ENCODE results near the gene CCT4. TPM values are rescaled to one million over a fixed set of nuclear protein-coding genes. Genes with fewer than 3 reads are reported as not detected.
"Not testable (repeated sequence)": the region's sequence is repeated elsewhere in the genome, so short reads cannot be mapped to it uniquely, and the experiment has no call there.

The CCT4 gene
- total RNA-seq, 1 experiment from 2014 or later = 316 TPM

DNA sequence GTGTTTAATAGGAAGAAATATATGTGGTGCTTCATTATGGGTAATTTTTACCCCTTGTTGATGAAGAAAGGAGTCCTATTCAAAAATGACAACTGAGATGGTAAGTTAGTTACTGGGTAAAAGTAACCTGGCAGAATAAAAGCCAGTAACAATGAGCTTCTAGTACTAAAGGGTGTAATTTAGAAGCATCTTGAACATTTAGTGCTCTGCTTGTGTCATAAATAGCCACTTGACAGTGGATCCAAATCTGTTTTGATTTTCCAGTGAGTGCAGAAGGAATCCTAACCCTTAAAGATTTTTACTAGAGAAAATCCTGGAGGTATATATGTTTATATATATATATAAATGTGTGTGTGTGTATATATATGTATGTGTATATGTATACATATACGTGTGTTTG is 32.1 kb upstream of the CCT4 start:
- POLR2A ChIA-PET = no interaction called here
- intact Hi-C loops (cut with micrococcal nuclease) = no loop called here
- Histone ChIP-seq H3K4me2 (ENCODE audit: low read length) (no peak overlapping the region), H3K4me3 (replicated peaks in 1 of 2; ENCODE audit: low read depth in 1 of 2, low read length in 2 of 2) (no peak overlapping the region), H3K9me2 (ENCODE audit: insufficient read depth) (no peaks in the 10 kb centered on the region), H3K9ac (ENCODE audit: low read length) (no peak overlapping the region), H3K27ac (ENCODE audit: low read depth, low read length) (no peak overlapping the region), H3K79me2 (ENCODE audit: insufficient read depth, low read length) (no peaks in the 10 kb centered on the region), H3K27me3 (ENCODE audit: insufficient read depth, low read length) (no peaks in the 10 kb centered on the region), H2AFZ (ENCODE audit: low read depth, low read length, poor library complexity, severe bottlenecking) (no peak overlapping the region), H3K36me3 (ENCODE audit: control insufficient read depth in 1 of 2, insufficient read depth in 2 of 2, low read length in 2 of 2) (no peaks in the 10 kb centered on the region), H3K4me1 (ENCODE audit: control insufficient read depth in 1 of 2, insufficient read depth in 2 of 2, low read length in 2 of 2) (no peaks in the 10 kb centered on the region), H4K20me1 (ENCODE audit: insufficient read depth) (no peaks in the 10 kb centered on the region), H3K9me3 (ENCODE audit: control insufficient read depth in 1 of 2, insufficient read depth in 1 of 2, low read depth in 1 of 2, low read length in 2 of 2) (no peaks in the 10 kb centered on the region)
- BruUV-seq (replicated peaks) = no TSS peak
- ATAC-seq = no peak
- RAD21 ChIA-PET (ENCODE audit: low non-redundant PET in 1 of 2, low total read pairs in 2 of 2, uncharacterized antibody in 2 of 2, unreplicated experiment in 2 of 2) = no interaction called here
- DNase-seq (ENCODE audit: low read depth, low spot score) = no peak
- TF ChIP-seq CEBPB (IDR thresholded peaks at IDR 0.05; ENCODE audit: low read depth) (no peak), FOSL1 (IDR thresholded peaks at IDR 0.05; ENCODE audit: low read depth) (no peak), EGR1 (IDR thresholded peaks at IDR 0.05; ENCODE audit: low read depth) (no peak), CBX3 (IDR thresholded peaks at IDR 0.05; ENCODE audit: low read depth) (no peak), TCF7L2 (IDR thresholded peaks at IDR 0.05; ENCODE audit: borderline replicate concordance, extremely low read depth, insufficient read depth, insufficient read length) (no peak), SP1 (IDR thresholded peaks at IDR 0.05; ENCODE audit: low read depth) (no peak), SIN3A (IDR thresholded peaks at IDR 0.05; ENCODE audit: low read depth) (no peak), EZH2phosphoT487 (IDR thresholded peaks at IDR 0.05; ENCODE audit: borderline replicate concordance) (no peak), SRF (IDR thresholded peaks at IDR 0.05; ENCODE audit: low read depth) (no peak), ZNF274 (IDR thresholded peaks at IDR 0.05; ENCODE audit: low read depth, low read length) (no peak), POLR2AphosphoS5 (IDR thresholded peaks at IDR 0.05; ENCODE audit: low read depth, low read length) (no peak), ZFX (IDR thresholded peaks at IDR 0.05) (no peak), ELF1 (IDR thresholded peaks at IDR 0.05; ENCODE audit: borderline replicate concordance, low read depth) (no peak), POLR2A (IDR thresholded peaks at IDR 0.05; ENCODE audit: borderline replicate concordance, extremely low read depth, insufficient read depth, insufficient read length) (no peak)
- TF ChIP-seq, protein P1, sequence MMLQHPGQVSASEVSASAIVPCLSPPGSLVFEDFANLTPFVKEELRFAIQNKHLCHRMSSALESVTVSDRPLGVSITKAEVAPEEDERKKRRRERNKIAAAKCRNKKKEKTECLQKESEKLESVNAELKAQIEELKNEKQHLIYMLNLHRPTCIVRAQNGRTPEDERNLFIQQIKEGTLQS (IDR thresholded peaks at IDR 0.05) = no peak
- TF ChIP-seq, protein P2, sequence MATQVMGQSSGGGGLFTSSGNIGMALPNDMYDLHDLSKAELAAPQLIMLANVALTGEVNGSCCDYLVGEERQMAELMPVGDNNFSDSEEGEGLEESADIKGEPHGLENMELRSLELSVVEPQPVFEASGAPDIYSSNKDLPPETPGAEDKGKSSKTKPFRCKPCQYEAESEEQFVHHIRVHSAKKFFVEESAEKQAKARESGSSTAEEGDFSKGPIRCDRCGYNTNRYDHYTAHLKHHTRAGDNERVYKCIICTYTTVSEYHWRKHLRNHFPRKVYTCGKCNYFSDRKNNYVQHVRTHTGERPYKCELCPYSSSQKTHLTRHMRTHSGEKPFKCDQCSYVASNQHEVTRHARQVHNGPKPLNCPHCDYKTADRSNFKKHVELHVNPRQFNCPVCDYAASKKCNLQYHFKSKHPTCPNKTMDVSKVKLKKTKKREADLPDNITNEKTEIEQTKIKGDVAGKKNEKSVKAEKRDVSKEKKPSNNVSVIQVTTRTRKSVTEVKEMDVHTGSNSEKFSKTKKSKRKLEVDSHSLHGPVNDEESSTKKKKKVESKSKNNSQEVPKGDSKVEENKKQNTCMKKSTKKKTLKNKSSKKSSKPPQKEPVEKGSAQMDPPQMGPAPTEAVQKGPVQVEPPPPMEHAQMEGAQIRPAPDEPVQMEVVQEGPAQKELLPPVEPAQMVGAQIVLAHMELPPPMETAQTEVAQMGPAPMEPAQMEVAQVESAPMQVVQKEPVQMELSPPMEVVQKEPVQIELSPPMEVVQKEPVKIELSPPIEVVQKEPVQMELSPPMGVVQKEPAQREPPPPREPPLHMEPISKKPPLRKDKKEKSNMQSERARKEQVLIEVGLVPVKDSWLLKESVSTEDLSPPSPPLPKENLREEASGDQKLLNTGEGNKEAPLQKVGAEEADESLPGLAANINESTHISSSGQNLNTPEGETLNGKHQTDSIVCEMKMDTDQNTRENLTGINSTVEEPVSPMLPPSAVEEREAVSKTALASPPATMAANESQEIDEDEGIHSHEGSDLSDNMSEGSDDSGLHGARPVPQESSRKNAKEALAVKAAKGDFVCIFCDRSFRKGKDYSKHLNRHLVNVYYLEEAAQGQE (IDR thresholded peaks at IDR 0.05; ENCODE audit: low read depth) = no peak
- TF ChIP-seq, protein P3, sequence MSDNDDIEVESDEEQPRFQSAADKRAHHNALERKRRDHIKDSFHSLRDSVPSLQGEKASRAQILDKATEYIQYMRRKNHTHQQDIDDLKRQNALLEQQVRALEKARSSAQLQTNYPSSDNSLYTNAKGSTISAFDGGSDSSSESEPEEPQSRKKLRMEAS (IDR thresholded peaks at IDR 0.05) = no peak
- CTCF ChIA-PET = interaction anchor here (1.2 kb wide), 1 partner anchor 495 kb away, joined by 3 read pairs; no protein-coding TSS in a partner anchor

GRCh38 chr2:61914794-61915193 is 26.3 kb upstream of the CCT4 start:
- not testable (repeated sequence) for BruUV-seq (replicated peaks)

More at GRCh38 chr2:61914794-61915193, 26.3 kb upstream of the CCT4 start:
- H3K4me3 ChIP-seq (replicated peaks in 1 of 2; ENCODE audit: low read depth in 1 of 2, low read length in 2 of 2); H3K9me2 ChIP-seq (ENCODE audit: insufficient read depth); H3K4me1 ChIP-seq (ENCODE audit: control insufficient read depth in 1 of 2, insufficient read depth in 2 of 2, low read length in 2 of 2); CTCF ChIA-PET; H3K27ac ChIP-seq (ENCODE audit: low read depth, low read length); RAD21 ChIA-PET (ENCODE audit: low non-redundant PET in 1 of 2, low total read pairs in 2 of 2, uncharacterized antibody in 2 of 2, unreplicated experiment in 2 of 2); ATAC-seq; H3K9ac ChIP-seq (ENCODE audit: low read length); H2AFZ ChIP-seq (ENCODE audit: low read depth, low read length, poor library complexity, severe bottlenecking); H3K4me2 ChIP-seq (ENCODE audit: low read length); H3K79me2 ChIP-seq (ENCODE audit: insufficient read depth, low read length); H3K36me3 ChIP-seq (ENCODE audit: control insufficient read depth in 1 of 2, insufficient read depth in 2 of 2, low read length in 2 of 2); H3K9me3 ChIP-seq (ENCODE audit: control insufficient read depth in 1 of 2, insufficient read depth in 1 of 2, low read depth in 1 of 2, low read length in 2 of 2); H4K20me1 ChIP-seq (ENCODE audit: insufficient read depth); H3K27me3 ChIP-seq (ENCODE audit: insufficient read depth, low read length); POLR2A ChIA-PET; DNase-seq (ENCODE audit: low read depth, low spot score): not testable (repeated sequence)
- intact Hi-C loops (cut with micrococcal nuclease) = loop anchor here (5.0 to 10.0 kb wide), 2 partner anchors 383 to 780 kb away; no protein-coding TSS in a partner anchor
